Umbilical cord (tissue), 2 donors: ENCODE data around the gene IGF2BP3. TPM values are rescaled to one million over a fixed set of nuclear protein-coding genes. Genes with fewer than 3 reads are reported as not detected.

Source experiments
- DNase-seq: peaks from one replicate; pipeline ENCODE4 v3.0.0-alpha.2; 2015; ENCODE audit warnings: low spot score
- total RNA-seq: library from RNA; depleted of rRNA; stranded (reverse); fragments of >200 nt; gene quantifications from one replicate; pipeline ENCODE4 v1.2.3, GENCODE V29; 2014; ENCODE audit warnings: low replicate concordance; ENCODE audit not compliant: insufficient read depth

Gene IGF2BP3
- total RNA-seq, 1 donor from 2014 or later = 51.3 TPM

GRCh38 chr7:23472556-23472955 is 2.3 kb upstream of the IGF2BP3 start:
- DNase-seq = no peak

DNA sequence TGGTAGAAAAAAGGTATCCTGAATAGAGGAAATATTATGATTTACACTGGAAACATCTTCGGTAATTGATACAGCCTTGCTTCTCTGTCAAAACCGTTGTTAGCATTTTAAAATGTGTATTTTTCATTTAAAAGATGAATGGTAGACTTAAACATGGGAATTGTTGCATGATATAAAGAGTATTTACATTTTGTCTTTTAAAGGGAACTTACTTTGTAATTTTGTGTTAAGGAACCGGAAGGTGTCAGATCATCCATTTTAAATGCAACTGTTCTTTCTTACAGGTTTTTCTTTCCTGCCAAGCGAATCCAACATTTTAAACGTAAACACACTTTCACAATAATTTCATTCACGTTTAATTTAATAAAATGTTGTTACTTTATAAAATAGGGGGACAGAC is 1.8 kb upstream of the IGF2BP3 start:
- no peak for DNase-seq

- DNase-seq = peak; percentile 92
Observed at GRCh38 chr7:23471106-23471859, 992 bp upstream of the IGF2BP3 start.

DNA sequence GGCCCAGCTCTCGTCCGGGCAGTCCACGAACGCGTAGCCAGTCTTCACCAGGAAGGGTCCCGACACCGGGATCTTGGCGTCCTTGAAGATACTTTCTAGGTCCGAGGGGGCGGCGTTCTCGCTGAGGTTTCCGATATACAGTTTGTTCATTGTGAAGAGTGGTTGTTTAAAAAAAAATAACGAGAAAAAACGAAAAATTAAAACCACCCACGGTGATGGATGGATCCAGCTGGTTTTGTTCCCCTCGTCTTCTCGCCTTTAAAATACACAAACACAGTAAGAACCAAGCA is 385 bp downstream of the IGF2BP3 start:
- no peak for DNase-seq

DNA sequence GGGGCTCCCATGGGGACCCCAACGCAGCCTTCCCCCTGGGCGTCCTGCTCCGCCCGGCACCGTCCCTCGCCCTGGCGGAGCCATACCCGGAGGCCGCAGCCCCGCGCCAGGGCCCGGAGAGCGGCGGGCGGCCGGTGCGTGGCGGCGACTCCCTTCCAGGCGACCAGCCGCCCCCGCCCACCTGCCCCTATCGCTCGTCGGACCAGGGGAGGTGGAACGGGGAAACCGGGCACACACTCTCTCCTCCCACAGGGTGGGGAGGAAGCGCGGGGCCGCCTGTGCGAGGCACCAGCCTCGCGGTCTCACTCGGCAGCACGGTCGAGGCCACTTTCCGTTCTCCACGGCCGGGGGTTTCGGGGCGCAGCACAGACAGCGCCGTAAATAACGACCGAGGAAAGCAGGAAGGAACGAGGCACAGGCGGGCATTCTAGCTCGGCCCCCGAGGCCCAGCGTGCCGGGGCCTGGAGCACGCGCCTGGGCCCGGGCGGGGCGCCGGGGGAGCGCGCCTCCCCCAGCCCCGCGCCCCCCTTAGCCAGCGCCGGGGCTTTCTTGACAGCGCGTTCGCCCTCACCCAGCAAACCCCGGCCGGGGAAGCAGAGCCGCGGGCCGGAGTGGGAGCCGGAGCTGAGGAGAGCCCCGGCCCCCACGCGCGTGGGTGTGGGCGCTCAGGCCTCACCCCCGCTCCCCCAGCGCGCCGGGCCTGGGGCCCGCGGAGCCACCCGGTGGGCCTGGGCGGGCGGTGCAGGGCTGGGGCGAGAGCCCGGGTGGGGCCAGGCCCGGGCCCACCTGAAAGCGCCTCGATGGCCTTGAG is 936 bp downstream of the IGF2BP3 start:
- peak; percentile 53 for DNase-seq

- DNase-seq = peak; percentile 19
Observed at GRCh38 chr7:23468526-23469149, 1.7 kb downstream of the IGF2BP3 start.

DNA sequence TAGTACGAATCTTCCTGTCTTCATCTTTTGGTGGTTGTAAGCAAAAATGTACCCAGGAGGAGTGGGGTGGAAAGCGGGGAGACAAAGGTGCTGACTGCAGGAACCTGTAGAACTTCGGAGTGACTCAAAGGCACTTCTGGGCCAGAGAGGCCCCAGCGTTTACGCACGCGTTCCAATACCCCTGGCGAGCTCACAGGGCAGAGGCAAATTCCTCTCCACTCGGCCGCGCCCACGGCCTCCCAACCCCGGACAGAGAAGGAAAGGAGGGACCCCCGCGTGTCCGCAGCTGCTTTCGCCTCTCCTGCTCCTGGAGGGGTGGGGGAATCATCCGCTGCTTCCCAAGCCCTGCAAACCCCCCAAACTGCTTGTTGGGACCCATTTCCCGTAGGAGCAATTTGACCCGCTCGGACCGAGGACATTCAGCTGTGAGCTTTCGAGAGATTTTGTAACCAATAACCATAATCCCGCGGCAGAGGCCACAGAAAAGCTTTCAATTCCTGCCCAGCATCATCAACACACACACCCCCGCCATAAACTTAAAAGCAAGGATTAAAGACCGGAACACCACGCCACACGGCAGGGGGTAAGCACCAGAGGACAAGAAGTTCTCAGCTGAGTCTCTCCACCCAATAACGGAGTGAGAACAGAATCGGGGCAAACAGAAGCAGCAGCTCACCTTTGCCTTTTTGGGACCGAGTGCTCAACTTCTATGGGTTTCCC is 2.3 kb downstream of the IGF2BP3 start:
- DNase-seq = peak; percentile 73

- peak; percentile 38 for DNase-seq
Observed at GRCh38 chr7:23467291-23467805, 2.9 kb downstream of the IGF2BP3 start.

GRCh38 chr7:23462846-23463245 is 7.4 kb downstream of the IGF2BP3 start:
- peak; percentile 52 for DNase-seq

DNA sequence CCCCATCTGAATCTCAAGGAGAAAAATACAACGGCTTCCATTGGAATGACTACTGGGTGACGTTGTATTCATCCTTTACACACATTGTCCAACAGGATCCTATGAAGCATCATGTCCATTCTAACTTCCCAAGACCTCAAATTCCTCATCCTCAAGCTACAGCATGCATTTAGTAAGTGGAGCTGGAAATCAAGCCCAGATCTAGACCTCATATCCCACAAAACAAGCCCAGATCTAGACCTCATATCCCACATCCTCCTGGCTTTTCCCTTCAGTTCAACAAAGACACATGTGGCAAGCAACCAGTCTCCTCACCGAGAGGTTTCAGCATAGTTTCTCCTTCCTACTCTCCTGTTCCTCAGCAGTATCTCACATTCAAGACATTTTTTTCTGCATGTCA is 12.2 kb downstream of the IGF2BP3 start:
- DNase-seq = no peak

DNA sequence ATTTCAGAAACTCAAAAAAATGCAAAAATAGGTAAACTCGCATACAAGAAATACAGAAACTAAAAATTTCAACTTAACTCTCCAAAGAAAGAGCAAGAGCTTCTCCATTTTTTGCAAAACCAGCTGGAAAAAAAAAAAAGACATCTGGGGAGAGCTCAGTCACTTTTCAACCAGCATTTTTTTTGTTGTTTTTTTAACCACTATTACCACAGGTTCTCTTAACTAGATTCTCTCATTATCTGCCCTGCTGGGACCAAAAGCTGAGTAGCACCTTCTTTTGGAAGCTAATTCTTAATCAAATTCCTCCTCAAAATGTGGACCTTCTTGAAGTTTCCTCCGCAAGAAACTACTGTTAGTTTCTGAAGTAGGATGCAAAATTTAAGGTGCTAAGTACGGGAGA is 14.2 kb downstream of the IGF2BP3 start:
- DNase-seq = no peak

GRCh38 chr7:23454881-23455526 is 15.3 kb downstream of the IGF2BP3 start:
- no peak for DNase-seq

GRCh38 chr7:23450518-23450917 is 19.8 kb downstream of the IGF2BP3 start:
- DNase-seq = no peak

GRCh38 chr7:23449941-23450340 is 20.4 kb downstream of the IGF2BP3 start:
- no peak for DNase-seq

DNA sequence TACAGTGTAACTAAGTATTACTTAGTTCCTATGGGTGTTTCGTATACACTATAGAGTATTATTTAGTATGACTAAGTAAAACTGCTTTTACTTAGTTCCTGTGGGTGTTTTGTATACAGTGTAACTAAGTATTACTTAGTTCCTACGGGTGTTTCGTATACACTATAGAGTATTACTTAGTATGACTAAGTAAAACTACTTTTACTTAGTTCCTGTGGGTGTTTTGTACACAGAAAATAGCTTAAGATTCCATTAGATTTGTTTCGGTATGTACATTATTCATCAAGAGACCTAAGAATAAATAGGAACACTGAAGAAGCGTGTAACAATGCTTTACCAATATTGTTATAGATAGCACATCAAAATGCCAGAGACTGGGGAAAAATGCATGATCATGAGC is 25.0 kb downstream of the IGF2BP3 start:
- DNase-seq = no peak

DNA sequence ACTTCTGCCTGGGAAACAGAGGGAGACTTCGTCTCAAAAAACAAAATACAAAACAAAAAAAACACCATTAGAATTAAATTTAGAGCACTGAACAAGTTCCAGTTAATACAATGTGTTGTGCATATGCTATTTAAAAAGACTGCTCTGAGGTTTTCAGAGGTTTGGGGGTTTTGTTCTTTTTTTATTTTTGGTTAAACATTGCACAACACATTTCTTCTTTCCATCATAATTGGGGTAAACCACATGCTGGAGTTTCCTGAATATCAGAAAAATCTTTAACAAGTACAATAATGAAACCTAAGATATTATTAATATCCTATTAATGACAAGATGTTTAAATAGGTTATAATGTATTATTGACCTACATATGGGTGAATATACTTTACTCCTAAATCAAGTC is 26.3 kb downstream of the IGF2BP3 start:
- no peak for DNase-seq

DNA sequence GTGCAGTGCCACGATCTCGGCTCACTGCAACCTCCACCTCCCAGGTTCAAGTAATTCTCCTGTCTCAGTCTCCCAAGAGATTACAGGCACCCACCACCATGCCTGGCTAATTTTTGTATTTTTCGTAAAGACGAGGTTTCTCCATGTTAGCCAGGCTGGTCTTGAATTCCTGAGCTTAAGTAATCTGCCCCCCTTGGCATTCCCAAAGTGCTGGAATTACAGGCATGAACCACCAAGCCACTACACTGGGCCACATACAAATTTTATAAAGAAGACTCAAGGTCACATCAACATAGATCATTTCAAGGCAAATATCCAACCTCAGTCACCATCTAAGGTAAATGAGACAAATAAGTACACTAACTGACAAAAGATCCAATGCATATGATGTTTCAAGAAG is 32.1 kb downstream of the IGF2BP3 start:
- no peak for DNase-seq

- DNase-seq = no peak
Observed at GRCh38 chr7:23434147-23434917, 36.0 kb downstream of the IGF2BP3 start.

DNA sequence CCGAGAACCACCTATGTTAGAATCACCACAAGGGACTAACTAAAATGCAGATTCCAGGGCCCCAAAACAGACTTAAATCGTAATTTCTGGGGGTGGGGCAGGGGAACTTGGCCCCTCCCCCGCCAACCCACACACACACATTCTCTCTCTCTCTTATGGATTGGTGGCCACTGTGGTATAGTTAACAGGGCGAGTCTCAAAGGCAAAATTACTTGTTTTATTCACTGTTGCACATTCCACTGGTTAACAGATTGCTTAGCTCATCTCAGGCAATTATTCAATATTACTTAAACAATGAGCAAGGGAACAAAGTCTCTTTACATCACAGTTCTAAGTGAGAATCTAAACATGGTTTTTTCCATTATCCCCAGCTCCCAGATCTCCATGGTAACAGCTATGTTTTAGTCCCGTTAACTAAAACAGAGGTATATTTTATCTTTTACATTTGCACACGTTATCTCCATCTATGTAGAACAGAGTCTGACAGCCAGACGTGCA is 38.5 kb downstream of the IGF2BP3 start:
- DNase-seq = no peak

GRCh38 chr7:23430893-23431259 is 39.4 kb downstream of the IGF2BP3 start:
- no peak for DNase-seq
